Endothelial cell of umbilical vein (primary cell): ENCODE results near the gene OARD1. TPM values are rescaled to one million over a fixed set of nuclear protein-coding genes. Genes with fewer than 3 reads are reported as not detected.

Source experiments
- BruUV-seq: library from RNA; stranded (reverse); fragments of 400-500 nt; replicated peaks from 2 replicates; lab custom pipeline; 2021; lab: Mats Ljungman, UMichigan
- CTCF ChIA-PET: fragments of 300-600, 350-600 bp; sonication (Branson Sonifier 250); formaldehyde crosslinking; loops from one replicate; lab custom pipeline; 2021; ENCODE audit warnings: antibody characterized with exemption, inconsistent platforms; lab: Charles Lee
- POLR2A ChIA-PET: fragments of 300-600, 350-600 bp; sonication (Branson Sonifier 250); formaldehyde crosslinking; loops from one replicate; lab custom pipeline; 2021; ENCODE audit warnings: antibody characterized with exemption, inconsistent platforms; lab: Charles Lee
- DNase-seq: peaks from one replicate; pipeline ENCODE4 v3.0.0-alpha.2; 2011; ENCODE audit warnings: low read depth, low spot score
- FAIRE-seq: peaks from 2 replicates; lab custom pipeline; 2011; peaks lifted over from hg19 to GRCh38; lab: Jason Lieb, UNC
- H2AFZ ChIP-seq: 2 replicates; pipeline ENCODE4 v1.6.0; 2012; ENCODE audit warnings: low read depth, low read length, control low read depth, inconsistent platforms
- H3K27ac ChIP-seq: 2 replicates; pipeline ENCODE4 v1.5.1; 2011; ENCODE audit warnings: low read depth, mild to moderate bottlenecking, control low read depth, low read length, moderate library complexity; ENCODE audit not compliant: insufficient read depth
- H3K27me3 ChIP-seq, 2 experiments: 2 replicates each; pipeline versions ENCODE4 v1.6.0 to v1.6.1; 2011; ENCODE audit warnings: low read length in 2 of 2, mixed read lengths in 1 of 2; ENCODE audit not compliant: control insufficient read depth in 2 of 2, insufficient read depth in 2 of 2
- H3K36me3 ChIP-seq, 2 experiments: 2 replicates in 1 of 2; 3 replicates in 1 of 2; pipeline ENCODE4 v1.5.1; 2011; ENCODE audit warnings: low read length in 2 of 2, mild to moderate bottlenecking in 1 of 2, moderate library complexity in 1 of 2; ENCODE audit not compliant: control insufficient read depth in 2 of 2, insufficient read depth in 2 of 2; ENCODE audit errors: extremely low read depth in 1 of 2
- H3K4me1 ChIP-seq: 3 replicates; pipeline ENCODE4 v1.5.1; 2011; ENCODE audit warnings: mild to moderate bottlenecking, low read length; ENCODE audit not compliant: control insufficient read depth, insufficient read depth; ENCODE audit errors: extremely low read depth
- H3K4me2 ChIP-seq: 2 replicates; pipeline ENCODE4 v1.6.1; 2011; ENCODE audit warnings: low read length, control low read depth, mixed read lengths; ENCODE audit not compliant: insufficient read depth
- H3K4me3 ChIP-seq, 3 experiments: fragments of 200-600 bp in 1 of 3; sonication (generic), shearing (Covaris generic) in 1 of 3; replicated peaks in 1 of 3; 2 replicates each; pipeline ENCODE4 v1.5.1; 2011 to 2016; ENCODE audit warnings: control low read depth in 3 of 3, low read length in 3 of 3, mild to moderate bottlenecking in 2 of 3, inconsistent platforms in 1 of 3, low read depth in 1 of 3, moderate library complexity in 1 of 3; ENCODE audit not compliant: insufficient read depth in 1 of 3
- H3K79me2 ChIP-seq: 2 replicates; pipeline ENCODE4 v1.6.0; 2012; ENCODE audit warnings: low read length, inconsistent platforms; ENCODE audit not compliant: control insufficient read depth, insufficient read depth
- H3K9ac ChIP-seq: replicated peaks from 2 replicates; pipeline ENCODE3; 2011; ENCODE audit warnings: low read length, control low read depth; ENCODE audit not compliant: insufficient read depth; ENCODE audit errors: extremely low read depth
- H3K9me1 ChIP-seq: replicated peaks from 3 replicates; pipeline ENCODE4 v1.6.0; 2011; ENCODE audit warnings: mild to moderate bottlenecking, low read length; ENCODE audit not compliant: control insufficient read depth, insufficient read depth; ENCODE audit errors: extremely low read depth
- H3K9me3 ChIP-seq: replicated peaks from 2 replicates; pipeline ENCODE4 v1.5.1; 2012; ENCODE audit warnings: low read length, inconsistent platforms; ENCODE audit not compliant: control insufficient read depth, insufficient read depth
- H4K20me1 ChIP-seq: replicated peaks from 2 replicates; pipeline ENCODE3; 2011; ENCODE audit warnings: mild to moderate bottlenecking, low read length; ENCODE audit not compliant: control insufficient read depth, insufficient read depth; ENCODE audit errors: extremely low read depth
- EZH2 ChIP-seq: IDR thresholded peaks from 2 replicates; pipeline ENCODE4 v1.6.1; 2012; ENCODE audit warnings: borderline replicate concordance, low read depth, mild to moderate bottlenecking, moderate library complexity, low read length, inconsistent platforms; ENCODE audit not compliant: severe bottlenecking
- FOS ChIP-seq: IDR thresholded peaks from 2 replicates; pipeline ENCODE4 v1.6.1; 2011; ENCODE audit warnings: mild to moderate bottlenecking, low read length, moderate library complexity, borderline replicate concordance; ENCODE audit not compliant: insufficient read depth
- GATA2 ChIP-seq: IDR thresholded peaks from 2 replicates; pipeline ENCODE4 v1.7.0; 2011; ENCODE audit warnings: low read depth, mild to moderate bottlenecking, moderate library complexity, mixed read lengths, low read length; ENCODE audit not compliant: insufficient read length, insufficient read depth
- JUN ChIP-seq: IDR thresholded peaks from 2 replicates; pipeline ENCODE4 v1.6.1; 2011; ENCODE audit warnings: borderline replicate concordance, low read depth; ENCODE audit not compliant: insufficient read length, insufficient read depth
- MYC ChIP-seq: IDR thresholded peaks from one replicate; pipeline ENCODE4 v1.6.1; 2011; ENCODE audit warnings: mild to moderate bottlenecking, low read depth, low read length
- POLR2A ChIP-seq: IDR thresholded peaks from 2 replicates; pipeline ENCODE4 v1.6.1; 2012; ENCODE audit warnings: low read depth, mild to moderate bottlenecking, control low read depth, low read length
- POLR2AphosphoS5 ChIP-seq: IDR thresholded peaks from 2 replicates; pipeline ENCODE4 v1.6.1; 2012; ENCODE audit warnings: low read depth, mild to moderate bottlenecking, control low read depth, low read length, moderate library complexity; ENCODE audit not compliant: insufficient read depth
- dilution Hi-C: fragments of 300-500 bp; cut with MboI; formaldehyde crosslinking; loops from one replicate; pipeline ENCODE4 v1.15.0; 2019; ENCODE audit warnings: low sequenced_read_pairs; ENCODE audit not compliant: extremely low pct_ligation_motif_present
- intact Hi-C: fragments of 100-400 bp; cut with micrococcal nuclease; formaldehyde crosslinking; loops from one replicate; pipeline ENCODE4 v1.10.0; 2022
- polyA plus RNA-seq, 4 experiments: library from polyadenylated mRNA; depleted of rRNA in 3 of 4; stranded (reverse) in 3 of 4; unstranded in 1 of 4; fragments of >200 nt; gene quantifications; 2 replicates each; pipeline versions ENCODE4 v1.2.1 to v1.2.3, GENCODE V29; 2011 to 2012; ENCODE audit warnings: missing spikeins in 1 of 4
- total RNA-seq: library from RNA; stranded (reverse); gene quantifications from 2 replicates; pipeline ENCODE4 v1.2.3, GENCODE V29; 2021
- TF ChIP-seq, protein P1 (sequence below): IDR thresholded peaks from 2 replicates; pipeline ENCODE4 v1.6.1; 2011; ENCODE audit not compliant: insufficient read depth, insufficient read length
- TF ChIP-seq, protein P2 (sequence below), 2 donors: IDR thresholded peaks; 1 replicate in 1 of 2; 2 replicates in 1 of 2; pipeline ENCODE4 v1.5.1; 2011; ENCODE audit warnings: low read length in 2 of 2, mild to moderate bottlenecking in 2 of 2, moderate library complexity in 2 of 2, control low read depth in 1 of 2, inconsistent platforms in 1 of 2, low read depth in 1 of 2; ENCODE audit not compliant: insufficient read depth in 1 of 2; ENCODE audit errors: extremely low read depth in 1 of 2

OARD1 gene
- total and polyA plus RNA-seq, 2 donors (not counting 3 experiments of a cell fraction or from before 2014, with no cell fraction given) = 5.2 to 13.0 TPM

DNA sequence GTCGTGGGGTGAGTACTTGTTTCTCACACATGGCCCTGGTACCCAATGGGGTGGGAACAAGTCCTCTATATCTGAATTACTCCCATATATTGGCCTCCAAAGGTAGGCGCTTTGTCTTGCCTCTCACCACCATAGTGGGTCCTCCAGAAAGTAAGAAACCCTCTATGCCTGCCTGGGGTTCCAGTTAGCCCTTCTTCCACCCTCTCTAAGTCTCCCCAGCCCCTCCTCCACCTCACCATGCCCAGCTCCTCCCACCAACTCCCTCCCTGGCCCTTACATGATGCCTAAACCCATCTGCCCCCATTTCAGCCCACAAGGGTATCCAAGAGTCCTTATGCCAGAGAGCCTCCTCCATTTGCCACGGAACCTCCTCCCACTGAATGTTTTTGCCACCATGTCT is 29.0 kb downstream of the OARD1 start:
- Histone ChIP-seq H4K20me1 (no peaks in the 10 kb centered on the region), H3K27me3 (peaks cover 0 to 2% of the 10 kb centered on the region in 2 experiments), H3K79me2 (no peaks in the 10 kb centered on the region), H3K4me2 (no peak overlapping the region), H2AFZ (no peak overlapping the region), H3K9me3 (no peaks in the 10 kb centered on the region), H3K9ac (no peak overlapping the region), H3K9me1 (no peaks in the 10 kb centered on the region), H3K4me3 (no peak overlapping the region), H3K27ac (no peak overlapping the region), H3K36me3 (no peaks in the 10 kb centered on the region), H3K4me1 (peaks cover 2% of the 10 kb centered on the region)
- no peak for TF ChIP-seq POLR2A
- TF ChIP-seq POLR2AphosphoS5 = no peak
- TF ChIP-seq EZH2 = no peak
- no peak for TF ChIP-seq MYC
- TF ChIP-seq, protein P1, sequence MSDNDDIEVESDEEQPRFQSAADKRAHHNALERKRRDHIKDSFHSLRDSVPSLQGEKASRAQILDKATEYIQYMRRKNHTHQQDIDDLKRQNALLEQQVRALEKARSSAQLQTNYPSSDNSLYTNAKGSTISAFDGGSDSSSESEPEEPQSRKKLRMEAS = no peak
- no peak for TF ChIP-seq FOS
- TF ChIP-seq, protein P2, sequence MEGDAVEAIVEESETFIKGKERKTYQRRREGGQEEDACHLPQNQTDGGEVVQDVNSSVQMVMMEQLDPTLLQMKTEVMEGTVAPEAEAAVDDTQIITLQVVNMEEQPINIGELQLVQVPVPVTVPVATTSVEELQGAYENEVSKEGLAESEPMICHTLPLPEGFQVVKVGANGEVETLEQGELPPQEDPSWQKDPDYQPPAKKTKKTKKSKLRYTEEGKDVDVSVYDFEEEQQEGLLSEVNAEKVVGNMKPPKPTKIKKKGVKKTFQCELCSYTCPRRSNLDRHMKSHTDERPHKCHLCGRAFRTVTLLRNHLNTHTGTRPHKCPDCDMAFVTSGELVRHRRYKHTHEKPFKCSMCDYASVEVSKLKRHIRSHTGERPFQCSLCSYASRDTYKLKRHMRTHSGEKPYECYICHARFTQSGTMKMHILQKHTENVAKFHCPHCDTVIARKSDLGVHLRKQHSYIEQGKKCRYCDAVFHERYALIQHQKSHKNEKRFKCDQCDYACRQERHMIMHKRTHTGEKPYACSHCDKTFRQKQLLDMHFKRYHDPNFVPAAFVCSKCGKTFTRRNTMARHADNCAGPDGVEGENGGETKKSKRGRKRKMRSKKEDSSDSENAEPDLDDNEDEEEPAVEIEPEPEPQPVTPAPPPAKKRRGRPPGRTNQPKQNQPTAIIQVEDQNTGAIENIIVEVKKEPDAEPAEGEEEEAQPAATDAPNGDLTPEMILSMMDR (IDR thresholded peaks at IDR 0.05; ENCODE audit: extremely low read depth in 1 of 2, insufficient read depth in 1 of 2, low read depth in 1 of 2, low read length in 2 of 2) = no peak
- TF ChIP-seq GATA2 = no peak
- no peak for TF ChIP-seq JUN
- DNase-seq (no peak), FAIRE-seq (no peak)
- CTCF ChIA-PET = no interaction called here
- POLR2A ChIA-PET = no interaction called here
- intact Hi-C loops (no loop called here), dilution Hi-C loops (no loop called here)
- no TSS peak for BruUV-seq
